Keratinocyte (primary cell): ENCODE data around the gene CCDC71. TPM values are rescaled to one million over a fixed set of nuclear protein-coding genes. Genes with fewer than 3 reads are reported as not detected.

Experiments
- DNase-seq: peaks from one replicate; pipeline ENCODE4 v3.0.0-alpha.2; 2011; ENCODE audit warnings: low read depth, missing footprints, low spot score
- FAIRE-seq: peaks from 2 replicates; lab custom pipeline; 2011; peaks lifted over from hg19 to GRCh38; lab: Jason Lieb, UNC
- H2AFZ ChIP-seq: 2 replicates; pipeline ENCODE4 v1.6.0; 2012; ENCODE audit warnings: low read length, control low read depth, inconsistent platforms; ENCODE audit not compliant: control insufficient read depth
- H3K27ac ChIP-seq: 2 replicates; pipeline ENCODE4 v1.5.1; 2011; ENCODE audit warnings: low read length; ENCODE audit not compliant: control insufficient read depth, insufficient read depth
- H3K27me3 ChIP-seq: 3 replicates; pipeline ENCODE4 v1.6.0; 2011; ENCODE audit warnings: low read length; ENCODE audit not compliant: control insufficient read depth, insufficient read depth; ENCODE audit errors: extremely low read depth
- H3K36me3 ChIP-seq, 2 experiments: 2 replicates in 1 of 2; 3 replicates in 1 of 2; pipeline ENCODE4 v1.5.1; 2011; ENCODE audit warnings: low read length in 2 of 2, mild to moderate bottlenecking in 1 of 2; ENCODE audit not compliant: control insufficient read depth in 2 of 2, insufficient read depth in 2 of 2; ENCODE audit errors: extremely low read depth in 1 of 2
- H3K4me1 ChIP-seq: 3 replicates; pipeline ENCODE4 v1.5.1; 2011; ENCODE audit warnings: low read length; ENCODE audit not compliant: control insufficient read depth, insufficient read depth; ENCODE audit errors: extremely low read depth
- H3K4me2 ChIP-seq: 3 replicates; pipeline ENCODE4 v1.6.0; 2011; ENCODE audit warnings: low read depth, low read length; ENCODE audit not compliant: control insufficient read depth, insufficient read depth; ENCODE audit errors: extremely low read depth
- H3K4me3 ChIP-seq, 3 experiments: fragments of 200-600 bp in 1 of 3; sonication (generic) in 1 of 3; 2 replicates in 2 of 3; 3 replicates in 1 of 3; pipeline ENCODE4 v1.5.1; 2011 to 2016; ENCODE audit warnings: low read length in 3 of 3, mild to moderate bottlenecking in 3 of 3, control low read depth in 2 of 3, inconsistent platforms in 1 of 3, low read depth in 1 of 3, mixed read lengths in 1 of 3, mixed run types in 1 of 3, moderate library complexity in 1 of 3; ENCODE audit not compliant: control insufficient read depth in 2 of 3, insufficient read depth in 2 of 3; ENCODE audit errors: extremely low read depth in 1 of 3
- H3K79me2 ChIP-seq: 2 replicates; pipeline ENCODE4 v1.6.0; 2012; ENCODE audit warnings: low read length; ENCODE audit not compliant: control insufficient read depth, insufficient read depth
- H3K9ac ChIP-seq: 3 replicates; pipeline ENCODE4 v1.6.0; 2011; ENCODE audit warnings: low read length; ENCODE audit not compliant: control insufficient read depth, insufficient read depth; ENCODE audit errors: extremely low read depth
- H3K9me1 ChIP-seq: 3 replicates; pipeline ENCODE4 v1.6.0; 2011; ENCODE audit warnings: low read length; ENCODE audit not compliant: control insufficient read depth, insufficient read depth; ENCODE audit errors: extremely low read depth
- H3K9me3 ChIP-seq: 2 replicates; pipeline ENCODE4 v1.5.1; 2012; ENCODE audit warnings: low read depth, low read length; ENCODE audit not compliant: control insufficient read depth
- H4K20me1 ChIP-seq: 3 replicates; pipeline ENCODE4 v1.6.0; 2011; ENCODE audit warnings: low read length; ENCODE audit not compliant: control insufficient read depth, insufficient read depth; ENCODE audit errors: extremely low read depth
- EZH2 ChIP-seq: IDR thresholded peaks from one replicate; pipeline ENCODE4 v1.6.1; 2012; ENCODE audit warnings: inconsistent platforms, mild to moderate bottlenecking, low read length, moderate library complexity
- dilution Hi-C: fragments of 300-500 bp; cut with MboI; formaldehyde crosslinking; loops from one replicate; pipeline ENCODE4 v1.7.0; 2020; ENCODE audit warnings: low sequenced_read_pairs; ENCODE audit not compliant: extremely low pct_ligation_motif_present
- polyA plus RNA-seq, 5 experiments: library from polyadenylated mRNA; depleted of rRNA in 3 of 5; stranded (reverse) in 3 of 5; stranded (forward) in 1 of 5; unstranded in 1 of 5; fragments of >200 nt; gene quantifications; 1 replicate in 1 of 5; 2 replicates in 3 of 5; 3 replicates in 1 of 5; pipeline versions ENCODE4 v1.2.1 to v1.2.3, GENCODE V29; 2011 to 2012; ENCODE audit warnings: missing spikeins in 2 of 5, low read depth in 1 of 5, low replicate concordance in 1 of 5
- TF ChIP-seq, protein P1 (sequence below), 3 experiments: IDR thresholded peaks in 1 of 3; conservative IDR thresholded peaks in 1 of 3; optimal IDR thresholded peaks in 1 of 3; 2 replicates in 2 of 3; 3 replicates in 1 of 3; pipeline versions ENCODE3 to v1.5.1; 2011; ENCODE audit warnings: low read length in 3 of 3, mild to moderate bottlenecking in 3 of 3, moderate library complexity in 2 of 3, control low read depth in 1 of 3, inconsistent platforms in 1 of 3; ENCODE audit not compliant: insufficient read depth in 2 of 3; ENCODE audit errors: extremely low read depth in 1 of 3

Gene CCDC71
- polyA plus RNA-seq, 1 donor (not counting 4 experiments of a cell fraction or from before 2014, with no cell fraction given): 18.8 TPM

DNA sequence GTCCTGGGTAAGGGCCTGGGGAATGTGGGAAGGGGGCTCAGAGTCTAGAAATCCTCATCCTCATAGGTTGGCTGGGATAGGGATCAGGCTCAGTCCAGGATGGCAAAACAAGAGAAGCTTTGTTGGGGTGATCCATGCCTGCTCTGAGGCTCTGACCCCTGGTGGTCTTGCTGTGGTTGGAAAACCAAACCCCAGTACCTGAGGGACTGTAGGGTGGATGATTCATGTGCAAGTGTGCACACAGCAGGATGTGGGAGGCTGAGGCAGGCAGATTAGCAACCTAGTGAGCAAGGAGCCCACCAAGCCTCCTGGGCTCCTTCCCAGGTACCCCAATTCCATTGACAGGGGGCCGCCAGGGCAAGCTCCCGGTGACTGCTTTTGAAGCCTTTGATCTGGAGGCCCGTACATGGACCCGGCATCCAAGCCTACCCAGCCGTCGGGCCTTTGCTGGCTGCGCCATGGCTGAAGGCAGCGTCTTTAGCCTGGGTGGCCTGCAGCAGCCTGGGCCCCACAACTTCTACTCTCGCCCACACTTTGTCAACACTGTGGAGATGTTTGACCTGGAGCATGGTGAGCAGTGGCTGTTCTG lies 8.4 kb upstream of the CCDC71 start:
- Histone ChIP-seq H3K4me2 (no peak overlapping the region), H3K9ac (no peak overlapping the region), H3K4me3 (no peak overlapping the region), H3K4me1 (peaks cover 11% of the 10 kb centered on the region), H2AFZ (no peak overlapping the region), H4K20me1 (no peaks in the 10 kb centered on the region), H3K36me3 (peaks cover 0 to 6% of the 10 kb centered on the region in 2 experiments), H3K27me3 (no peaks in the 10 kb centered on the region), H3K9me3 (no peaks in the 10 kb centered on the region), H3K27ac (no peak overlapping the region), H3K79me2 (no peaks in the 10 kb centered on the region), H3K9me1 (no peaks in the 10 kb centered on the region)
- no peak for FAIRE-seq
- dilution Hi-C loops: no loop called here
- no peak for TF ChIP-seq EZH2
- TF ChIP-seq, protein P1, sequence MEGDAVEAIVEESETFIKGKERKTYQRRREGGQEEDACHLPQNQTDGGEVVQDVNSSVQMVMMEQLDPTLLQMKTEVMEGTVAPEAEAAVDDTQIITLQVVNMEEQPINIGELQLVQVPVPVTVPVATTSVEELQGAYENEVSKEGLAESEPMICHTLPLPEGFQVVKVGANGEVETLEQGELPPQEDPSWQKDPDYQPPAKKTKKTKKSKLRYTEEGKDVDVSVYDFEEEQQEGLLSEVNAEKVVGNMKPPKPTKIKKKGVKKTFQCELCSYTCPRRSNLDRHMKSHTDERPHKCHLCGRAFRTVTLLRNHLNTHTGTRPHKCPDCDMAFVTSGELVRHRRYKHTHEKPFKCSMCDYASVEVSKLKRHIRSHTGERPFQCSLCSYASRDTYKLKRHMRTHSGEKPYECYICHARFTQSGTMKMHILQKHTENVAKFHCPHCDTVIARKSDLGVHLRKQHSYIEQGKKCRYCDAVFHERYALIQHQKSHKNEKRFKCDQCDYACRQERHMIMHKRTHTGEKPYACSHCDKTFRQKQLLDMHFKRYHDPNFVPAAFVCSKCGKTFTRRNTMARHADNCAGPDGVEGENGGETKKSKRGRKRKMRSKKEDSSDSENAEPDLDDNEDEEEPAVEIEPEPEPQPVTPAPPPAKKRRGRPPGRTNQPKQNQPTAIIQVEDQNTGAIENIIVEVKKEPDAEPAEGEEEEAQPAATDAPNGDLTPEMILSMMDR (optimal IDR thresholded peaks at IDR 0.05 in 1 of 3, IDR thresholded peaks at IDR 0.05 in 1 of 3, conservative IDR thresholded peaks at IDR 0.05 in 1 of 3; ENCODE audit: extremely low read depth in 1 of 3, insufficient read depth in 2 of 3, low read length in 3 of 3): no peak
- DNase-seq: no peak

DNA sequence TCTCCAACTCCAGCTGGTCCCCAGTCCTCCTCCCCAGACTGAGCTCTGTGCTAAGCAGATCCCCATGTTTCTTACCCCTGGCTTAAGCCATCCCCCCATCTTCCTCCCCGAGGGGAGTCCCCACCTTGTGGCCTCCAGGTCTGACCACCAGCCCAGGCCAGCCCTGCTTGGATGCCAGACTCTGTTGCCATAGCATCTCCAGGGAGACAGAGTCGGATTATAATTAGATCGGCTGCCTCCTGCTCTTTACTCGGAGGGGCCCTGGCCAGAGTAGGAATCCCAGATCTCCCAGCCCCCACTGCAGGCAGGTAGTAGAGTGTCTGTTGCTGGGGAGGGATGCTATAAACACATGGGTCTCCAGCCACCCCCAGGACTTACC lies 7.7 kb upstream of the CCDC71 start:
- H3K4me2 ChIP-seq: no peak overlapping the region

More for the DNA sequence above, 7.7 kb upstream of the CCDC71 start:
- dilution Hi-C loops: no loop called here
- H3K9me1 ChIP-seq: no peaks in the 10 kb centered on the region
- no peak overlapping the region for H3K9ac ChIP-seq
- no peak overlapping the region for H3K4me3 ChIP-seq
- peaks cover 0 to 6% of the 10 kb centered on the region in 2 experiments for H3K36me3 ChIP-seq
- H3K27me3 ChIP-seq: no peaks in the 10 kb centered on the region
- peaks cover 11% of the 10 kb centered on the region for H3K4me1 ChIP-seq
- H4K20me1 ChIP-seq: no peaks in the 10 kb centered on the region
- no peak overlapping the region for H2AFZ ChIP-seq
- DNase-seq: no peak
- no peak overlapping the region for H3K27ac ChIP-seq
- no peaks in the 10 kb centered on the region for H3K9me3 ChIP-seq
- TF ChIP-seq, protein P1 (optimal IDR thresholded peaks at IDR 0.05 in 1 of 3, IDR thresholded peaks at IDR 0.05 in 1 of 3, conservative IDR thresholded peaks at IDR 0.05 in 1 of 3; ENCODE audit: extremely low read depth in 1 of 3, insufficient read depth in 2 of 3, low read length in 3 of 3): no peak
- TF ChIP-seq EZH2: no peak
- no peaks in the 10 kb centered on the region for H3K79me2 ChIP-seq
- no peak for FAIRE-seq
